PC-9 (cell line): ENCODE data around the gene NTNG1. TPM values are rescaled to one million over a fixed set of nuclear protein-coding genes. Genes with fewer than 3 reads are reported as not detected.

ENCODE experiments used
- BruUV-seq: library from RNA; stranded (reverse); fragments of 400-500 nt; replicated peaks from 2 replicates; lab custom pipeline; 2021; lab: Mats Ljungman, UMichigan
- CTCF ChIA-PET: fragments of 300-600 bp; sonication (Branson Sonifier 250); formaldehyde crosslinking; loops from one replicate; lab custom pipeline; 2022; ENCODE audit warnings: antibody characterized with exemption; lab: Charles Lee
- POLR2A ChIA-PET: fragments of 300-600 bp; sonication (Branson Sonifier 250); formaldehyde crosslinking; loops from one replicate; lab custom pipeline; 2022; ENCODE audit warnings: antibody characterized with exemption; ENCODE audit not compliant: unreplicated experiment; lab: Charles Lee
- DNase-seq, 2 experiments: peaks; one replicate each; pipeline versions ENCODE4 v3.0.0 to v3.0.0-alpha.2; 2015 to 2022; ENCODE audit warnings: mixed read lengths in 1 of 2
- H2AFZ ChIP-seq: fragments of 200-600 bp; sonication (generic); 2 replicates; pipeline ENCODE4 v1.8.1; 2017; ENCODE audit warnings: antibody characterized with exemption
- H3F3A ChIP-seq: fragments of 200-600 bp; sonication (generic); 2 replicates; pipeline ENCODE4 v1.8.1; 2017; ENCODE audit warnings: antibody characterized with exemption, mild to moderate bottlenecking, low read depth; ENCODE audit not compliant: insufficient read depth
- H3K27ac ChIP-seq: fragments of 200-600 bp; sonication (generic); 2 replicates; pipeline ENCODE4 v1.6.1; 2016; ENCODE audit warnings: mixed run types
- H3K27me3 ChIP-seq: fragments of 200-600 bp; sonication (generic); 2 replicates; pipeline ENCODE4 v1.6.1; 2016; ENCODE audit warnings: low read depth, mixed run types; ENCODE audit not compliant: insufficient read depth
- H3K36me3 ChIP-seq: fragments of 200-600 bp; sonication (generic); 2 replicates; pipeline ENCODE4 v1.6.1; 2016; ENCODE audit warnings: low read depth, mixed run types
- H3K4me1 ChIP-seq: fragments of 200-600 bp; sonication (generic); replicated peaks from 2 replicates; pipeline ENCODE4 v1.6.1; 2016; ENCODE audit warnings: mixed run types; ENCODE audit not compliant: insufficient read depth
- H3K4me2 ChIP-seq: fragments of 200-600 bp; sonication (generic); 2 replicates; pipeline ENCODE4 v1.6.1; 2017; ENCODE audit warnings: mixed run types
- H3K4me3 ChIP-seq: fragments of 200-600 bp; sonication (generic); 2 replicates; pipeline ENCODE4 v1.6.1; 2016; ENCODE audit warnings: mixed run types
- H3K79me2 ChIP-seq: fragments of 200-600 bp; sonication (generic); 2 replicates; pipeline ENCODE4 v1.6.1; 2017; ENCODE audit warnings: low read depth, mixed run types
- H3K9me2 ChIP-seq: fragments of 200-600 bp; sonication (generic); 2 replicates; pipeline ENCODE4 v1.8.1; 2017; ENCODE audit warnings: mild to moderate bottlenecking; ENCODE audit not compliant: insufficient read depth
- H3K9me3 ChIP-seq: fragments of 200-600 bp; sonication (generic); 2 replicates; pipeline ENCODE4 v1.8.1; 2016; ENCODE audit warnings: low read depth; ENCODE audit not compliant: insufficient read depth
- H4K20me1 ChIP-seq: fragments of 200-600 bp; sonication (generic); 2 replicates; pipeline ENCODE4 v1.8.1; 2017; ENCODE audit not compliant: insufficient read depth
- CTCF ChIP-seq: fragments of 200-600 bp; sonication (generic); conservative IDR thresholded peaks from 2 replicates; pipeline ENCODE4 v1.6.1; 2017; ENCODE audit warnings: mixed run types, antibody characterized with exemption, mild to moderate bottlenecking, moderate library complexity
- EZH2 ChIP-seq: fragments of 200-600 bp; sonication (generic); IDR thresholded peaks from 2 replicates; pipeline ENCODE4 v1.8.0; 2017; ENCODE audit warnings: antibody characterized with exemption, low read depth
- intact Hi-C: fragments of 100-400 bp; cut with micrococcal nuclease; formaldehyde crosslinking; loops from one replicate; pipeline ENCODE4 v1.10.0; 2022; ENCODE audit not compliant: unreplicated experiment
- total RNA-seq: library from RNA; stranded (reverse); gene quantifications from 2 replicates; pipeline ENCODE4 v1.2.3, GENCODE V29; 2021

Gene NTNG1
- total RNA-seq, 1 experiment from 2014 or later = not detected

- Histone ChIP-seq H4K20me1 (no peaks in the 10 kb centered on the region), H3K36me3 (no peaks in the 10 kb centered on the region), H3K27ac (no peak overlapping the region), H3K4me1 (no peaks in the 10 kb centered on the region), H3K27me3 (no peaks in the 10 kb centered on the region), H3F3A (no peaks in the 10 kb centered on the region), H3K4me2 (no peak overlapping the region), H3K9me2 (no peaks in the 10 kb centered on the region), H3K9me3 (no peaks in the 10 kb centered on the region), H3K79me2 (no peaks in the 10 kb centered on the region), H2AFZ (no peak overlapping the region), H3K4me3 (no peak overlapping the region)
- no peak for DNase-seq
- BruUV-seq = no TSS peak
- ChIA-PET POLR2A (no interaction called here), CTCF (no interaction called here)
- intact Hi-C loops = no loop called here
- TF ChIP-seq EZH2 = no peak
- TF ChIP-seq CTCF = no peak
These were observed 169.1 kb downstream of the NTNG1 start for GRCh38 chr1:107309962-107310361.

GRCh38 chr1:107315652-107316051 lies 174.8 kb downstream of the NTNG1 start:
- TF ChIP-seq CTCF (no peak), EZH2 (no peak)
- Histone ChIP-seq H3K4me2 (no peak overlapping the region), H2AFZ (no peak overlapping the region), H4K20me1 (no peaks in the 10 kb centered on the region), H3K79me2 (no peaks in the 10 kb centered on the region), H3K9me2 (no peaks in the 10 kb centered on the region), H3K4me3 (no peak overlapping the region), H3K27ac (no peak overlapping the region), H3K27me3 (no peaks in the 10 kb centered on the region), H3F3A (no peaks in the 10 kb centered on the region), H3K36me3 (no peaks in the 10 kb centered on the region), H3K9me3 (no peaks in the 10 kb centered on the region), H3K4me1 (no peaks in the 10 kb centered on the region)
- intact Hi-C loops = no loop called here
- CTCF ChIA-PET = no interaction called here
- no TSS peak for BruUV-seq
- DNase-seq = no peak
- POLR2A ChIA-PET = no interaction called here

- Histone ChIP-seq H3K79me2 (no peaks in the 10 kb centered on the region), H3K9me2 (no peaks in the 10 kb centered on the region), H3K36me3 (no peaks in the 10 kb centered on the region), H4K20me1 (no peaks in the 10 kb centered on the region), H3K4me2 (no peak overlapping the region), H3K27me3 (no peaks in the 10 kb centered on the region), H3K27ac (no peak overlapping the region), H3K9me3 (no peaks in the 10 kb centered on the region), H3K4me1 (no peaks in the 10 kb centered on the region), H2AFZ (no peak overlapping the region), H3K4me3 (no peak overlapping the region), H3F3A (no peaks in the 10 kb centered on the region)
- TF ChIP-seq EZH2 (no peak), CTCF (no peak)
- CTCF ChIA-PET = no interaction called here
- no peak for DNase-seq
- POLR2A ChIA-PET = no interaction called here
- no TSS peak for BruUV-seq
- intact Hi-C loops = no loop called here
These were observed 178.1 kb downstream of the NTNG1 start for GRCh38 chr1:107318932-107319331.
